ENCODE measurements around the gene RPS27.
"Not testable (repeated sequence)": the region's sequence is repeated elsewhere in the genome, so short reads cannot be mapped to it uniquely, and the experiment has no call there.

The RPS27 gene

GRCh38 chr1:153959454-153959853 lies 31.1 kb upstream of the RPS27 start:
- H3K4me3 ChIP-seq (ENCODE audit: low read depth, low read length), result no peak overlapping the region
- no peak for DNase-seq (ENCODE audit: low read depth)

GRCh38 chr1:153960206-153960605 lies 30.4 kb upstream of the RPS27 start:
- no peak for DNase-seq (ENCODE audit: low read depth)
- no peak overlapping the region for H3K4me3 ChIP-seq (ENCODE audit: low read depth, low read length)

GRCh38 chr1:153961421-153961820 lies 29.1 kb upstream of the RPS27 start:
- no peak for DNase-seq (ENCODE audit: low read depth)
- peak overlapping the region; percentile 71 for H3K4me3 ChIP-seq (ENCODE audit: low read depth, low read length)

GRCh38 chr1:153962088-153963029 lies 28.2 kb upstream of the RPS27 start:
- DNase-seq (ENCODE audit: low read depth), result no peak
- H3K4me3 ChIP-seq (ENCODE audit: low read depth, low read length), result peak overlapping the region; percentile 71

GRCh38 chr1:153963030-153963849 lies 27.3 kb upstream of the RPS27 start, which contains the start of gene SLC39A1:
SLC39A1 (minus strand) TSS chr1:153963537; CDS start chr1:153962715, 822 bp downstream.
- peak within 1 kb of the TSS; percentile 71 for H3K4me3 ChIP-seq (ENCODE audit: low read depth, low read length)
- DNase-seq (ENCODE audit: low read depth), result peak; percentile 87

- peak overlapping the region; percentile 71 for H3K4me3 ChIP-seq (ENCODE audit: low read depth, low read length)
- no peak for DNase-seq (ENCODE audit: low read depth)
These were observed 26.7 kb upstream of the RPS27 start for GRCh38 chr1:153963850-153964331.

GRCh38 chr1:153967107-153967999 lies 23.2 kb upstream of the RPS27 start, which contains the start of gene CREB3L4:
CREB3L4 (plus strand) TSS chr1:153967902; CDS start chr1:153968526, 624 bp downstream.
- peak; percentile 97 for DNase-seq (ENCODE audit: low read depth)
- peak within 1 kb of the TSS; percentile 63 for H3K4me3 ChIP-seq (ENCODE audit: low read depth, low read length)

GRCh38 chr1:153968000-153968363 lies 22.6 kb upstream of the RPS27 start:
- peak overlapping the region; percentile 63 for H3K4me3 ChIP-seq (ENCODE audit: low read depth, low read length)
- DNase-seq (ENCODE audit: low read depth), result no peak

- H3K4me3 ChIP-seq (ENCODE audit: low read depth, low read length), result peak overlapping the region; percentile 63
- DNase-seq (ENCODE audit: low read depth), result no peak
These were observed 22.2 kb upstream of the RPS27 start for GRCh38 chr1:153968408-153968807.

- peak overlapping the region; percentile 63 for H3K4me3 ChIP-seq (ENCODE audit: low read depth, low read length)
- no peak for DNase-seq (ENCODE audit: low read depth)
These were observed 21.6 kb upstream of the RPS27 start for GRCh38 chr1:153968972-153969371.

GRCh38 chr1:153970346-153970745 lies 20.2 kb upstream of the RPS27 start:
- DNase-seq (ENCODE audit: low read depth), result no peak
- no peak overlapping the region for H3K4me3 ChIP-seq (ENCODE audit: low read depth, low read length)

- no peak overlapping the region for H3K4me3 ChIP-seq (ENCODE audit: low read depth, low read length)
- no peak for DNase-seq (ENCODE audit: low read depth)
These were observed 17.5 kb upstream of the RPS27 start for GRCh38 chr1:153973071-153973470.

- DNase-seq (ENCODE audit: low read depth), result no peak
- no peak overlapping the region for H3K4me3 ChIP-seq (ENCODE audit: low read depth, low read length)
These were observed 17.0 kb upstream of the RPS27 start for GRCh38 chr1:153973525-153973924.

- peak overlapping the region; percentile 98 for H3K4me3 ChIP-seq (ENCODE audit: low read depth, low read length)
- no peak for DNase-seq (ENCODE audit: low read depth)
These were observed 13.7 kb upstream of the RPS27 start for GRCh38 chr1:153976819-153977249.

GRCh38 chr1:153977250-153978240 lies 13.0 kb upstream of the RPS27 start, which contains the start of gene JTB:
JTB (minus strand) TSS chr1:153977674; CDS start chr1:153977252, 422 bp downstream.
- DNase-seq (ENCODE audit: low read depth), result peak; percentile 31
- H3K4me3 ChIP-seq (ENCODE audit: low read depth, low read length), result peak within 1 kb of the TSS; percentile 98

GRCh38 chr1:153978274-153978909 lies 12.2 kb upstream of the RPS27 start:
- H3K4me3 ChIP-seq (ENCODE audit: low read depth, low read length), result peak overlapping the region; percentile 98
- DNase-seq (ENCODE audit: low read depth), result no peak

- H3K4me3 ChIP-seq (ENCODE audit: low read depth, low read length); DNase-seq (ENCODE audit: low read depth): not testable (repeated sequence)
These were observed 11.5 kb upstream of the RPS27 start for GRCh38 chr1:153979091-153979490.

Measured in skeletal muscle cell (primary cell).